HG03135 (cell line): ENCODE results near the gene CRACR2B.

Source experiments
- ATAC-seq: cut with Tn5 transposase; IDR thresholded peaks from one replicate; pipeline ENCODE4 v1.9.1; 2021; ENCODE audit warnings: mild to moderate bottlenecking, moderate library complexity; ENCODE audit not compliant: unreplicated experiment

CRACR2B gene

GRCh38 chr11:794766-795633, 32.7 kb upstream of the CRACR2B start:
- ATAC-seq = no peak

GRCh38 chr11:795634-796564, 31.8 kb upstream of the CRACR2B start:
- ATAC-seq = no peak

GRCh38 chr11:796565-797295, 31.0 kb upstream of the CRACR2B start:
- ATAC-seq = no peak

- peak; percentile 40 for ATAC-seq
These were observed 30.2 kb upstream of the CRACR2B start for GRCh38 chr11:797296-798092.

- ATAC-seq = peak; percentile 50
These were observed 29.5 kb upstream of the CRACR2B start, which contains the start of gene SLC25A22 for GRCh38 chr11:798093-798713. TSS of gene SLC25A22 (minus strand) at chr11:798281. CDS start at chr11:795006, 3,275 bp downstream.

GRCh38 chr11:799641-800316, 27.9 kb upstream of the CRACR2B start:
- no peak for ATAC-seq

GRCh38 chr11:800473-800872, 27.2 kb upstream of the CRACR2B start:
- no peak for ATAC-seq

GRCh38 chr11:801097-801780, 26.5 kb upstream of the CRACR2B start:
- ATAC-seq = no peak

GRCh38 chr11:802018-802617, 25.6 kb upstream of the CRACR2B start:
- ATAC-seq = no peak

GRCh38 chr11:802693-803466, 24.8 kb upstream of the CRACR2B start:
- no peak for ATAC-seq

GRCh38 chr11:803467-803742, 24.3 kb upstream of the CRACR2B start:
- no peak for ATAC-seq

- no peak for ATAC-seq
These were observed 23.7 kb upstream of the CRACR2B start for GRCh38 chr11:803770-804598.

- ATAC-seq = no peak
These were observed 23.1 kb upstream of the CRACR2B start for GRCh38 chr11:804599-804964.

GRCh38 chr11:808427-809286, 19.1 kb upstream of the CRACR2B start:
- peak; percentile 0 for ATAC-seq

- peak; percentile 62 for ATAC-seq
These were observed 18.3 kb upstream of the CRACR2B start, which contains the start of gene RPLP2 for GRCh38 chr11:809287-810039. TSS of gene RPLP2 (plus strand) at chr11:809967. CDS start at chr11:810235, 268 bp downstream.
